ENCODE results near the gene ATXN1. TPM values are rescaled to one million over a fixed set of nuclear protein-coding genes. Genes with fewer than 3 reads are reported as not detected.

The ATXN1 gene
- total RNA-seq, 1 donor from 2014 or later = 6.1 TPM

DNA sequence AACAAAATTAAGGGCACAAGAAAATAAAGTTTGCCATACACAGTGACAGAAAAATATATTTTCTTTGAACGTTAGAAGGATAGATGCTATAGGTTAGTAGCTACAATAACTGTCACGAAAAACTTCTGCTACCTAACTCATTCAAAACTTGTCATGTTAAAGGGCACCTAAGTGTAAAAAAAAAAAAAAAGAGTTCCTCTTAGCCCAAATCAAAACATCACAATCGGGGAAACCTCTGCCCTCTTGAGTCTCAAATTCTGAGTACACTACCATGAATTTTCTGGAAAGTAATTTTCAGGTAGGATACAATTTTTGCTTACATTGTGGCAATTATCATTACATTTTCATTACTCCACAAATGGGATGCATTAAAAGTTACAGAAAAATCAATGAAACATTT is 5.7 kb downstream of the ATXN1 start:
- no peak overlapping the region for H3K4me3 ChIP-seq (ENCODE audit: low read depth, low read length)
- TF ChIP-seq, protein P1, sequence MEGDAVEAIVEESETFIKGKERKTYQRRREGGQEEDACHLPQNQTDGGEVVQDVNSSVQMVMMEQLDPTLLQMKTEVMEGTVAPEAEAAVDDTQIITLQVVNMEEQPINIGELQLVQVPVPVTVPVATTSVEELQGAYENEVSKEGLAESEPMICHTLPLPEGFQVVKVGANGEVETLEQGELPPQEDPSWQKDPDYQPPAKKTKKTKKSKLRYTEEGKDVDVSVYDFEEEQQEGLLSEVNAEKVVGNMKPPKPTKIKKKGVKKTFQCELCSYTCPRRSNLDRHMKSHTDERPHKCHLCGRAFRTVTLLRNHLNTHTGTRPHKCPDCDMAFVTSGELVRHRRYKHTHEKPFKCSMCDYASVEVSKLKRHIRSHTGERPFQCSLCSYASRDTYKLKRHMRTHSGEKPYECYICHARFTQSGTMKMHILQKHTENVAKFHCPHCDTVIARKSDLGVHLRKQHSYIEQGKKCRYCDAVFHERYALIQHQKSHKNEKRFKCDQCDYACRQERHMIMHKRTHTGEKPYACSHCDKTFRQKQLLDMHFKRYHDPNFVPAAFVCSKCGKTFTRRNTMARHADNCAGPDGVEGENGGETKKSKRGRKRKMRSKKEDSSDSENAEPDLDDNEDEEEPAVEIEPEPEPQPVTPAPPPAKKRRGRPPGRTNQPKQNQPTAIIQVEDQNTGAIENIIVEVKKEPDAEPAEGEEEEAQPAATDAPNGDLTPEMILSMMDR (conservative IDR thresholded peaks at IDR 0.05; ENCODE audit: low read depth, low read length) = no peak
- DNase-seq (ENCODE audit: low read depth) = no peak

GRCh38 chr6:16754876-16755275 is 6.4 kb downstream of the ATXN1 start:
- H3K4me3 ChIP-seq (ENCODE audit: low read depth, low read length) = no peak overlapping the region
- no peak for DNase-seq (ENCODE audit: low read depth)
- TF ChIP-seq, protein P1 (conservative IDR thresholded peaks at IDR 0.05; ENCODE audit: low read depth, low read length) = no peak

GRCh38 chr6:16754274-16754673 is 7.0 kb downstream of the ATXN1 start:
- H3K4me3 ChIP-seq (ENCODE audit: low read depth, low read length) = no peak overlapping the region
- DNase-seq (ENCODE audit: low read depth) = no peak
- TF ChIP-seq, protein P1 (conservative IDR thresholded peaks at IDR 0.05; ENCODE audit: low read depth, low read length) = no peak

DNA sequence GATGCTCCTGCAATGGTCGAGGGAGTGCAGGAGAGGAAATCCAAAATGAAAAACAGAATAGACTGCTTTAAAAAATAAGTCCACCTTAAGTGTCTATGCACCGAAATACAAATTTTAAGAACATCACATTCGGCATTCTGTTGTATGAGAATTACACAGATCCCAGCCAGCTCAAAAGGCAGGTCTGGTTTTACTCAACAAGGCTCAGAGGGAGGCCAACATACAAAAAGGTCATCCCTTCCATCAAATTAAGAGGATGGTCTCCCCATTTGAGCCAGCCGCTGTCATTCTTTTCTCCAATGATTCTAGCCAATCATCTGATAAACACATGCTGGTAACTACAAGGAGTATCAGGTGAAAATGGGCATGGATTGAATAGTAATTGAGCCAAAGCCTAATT is 7.9 kb downstream of the ATXN1 start:
- TF ChIP-seq, protein P1 (conservative IDR thresholded peaks at IDR 0.05; ENCODE audit: low read depth, low read length) = no peak

DNA sequence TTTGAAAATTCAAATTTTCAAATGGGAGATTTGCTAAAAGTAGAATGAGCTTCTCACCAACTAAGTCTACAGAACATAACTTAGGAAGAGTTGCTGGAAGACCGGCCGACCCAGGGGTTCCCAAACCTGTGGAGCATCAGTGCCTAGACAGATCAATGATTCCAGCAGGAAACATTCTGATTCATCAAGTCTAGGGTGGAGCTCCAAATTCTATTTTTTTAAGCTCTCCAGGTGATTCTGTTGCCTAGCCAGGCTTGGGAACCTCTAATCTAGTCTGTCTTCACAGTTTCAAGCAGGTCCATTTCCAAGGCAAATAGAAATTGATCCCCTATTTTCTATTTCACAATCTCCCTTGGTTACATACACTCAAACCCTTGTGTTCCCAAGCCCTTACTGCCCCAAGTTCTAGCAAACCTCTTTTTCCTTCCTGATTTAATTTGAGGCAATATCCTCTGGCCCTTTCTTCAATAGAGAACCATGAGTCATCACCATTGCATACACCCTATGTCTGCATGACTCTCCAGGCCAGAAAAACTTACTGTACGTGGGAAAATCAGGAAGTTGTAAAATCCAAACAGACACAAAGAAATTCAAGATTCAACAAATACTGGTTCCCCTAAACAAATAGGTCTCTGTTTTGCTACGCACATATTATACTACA is 8.9 kb downstream of the ATXN1 start:
- TF ChIP-seq, protein P1 (conservative IDR thresholded peaks at IDR 0.05; ENCODE audit: low read depth, low read length) = no peak
- no peak for DNase-seq (ENCODE audit: low read depth)
- no peak overlapping the region for H3K4me3 ChIP-seq (ENCODE audit: low read depth, low read length)

More for the DNA sequence above, 7.9 kb downstream of the ATXN1 start:
- DNase-seq (ENCODE audit: low read depth) = no peak
- H3K4me3 ChIP-seq (ENCODE audit: low read depth, low read length) = no peak overlapping the region

DNA sequence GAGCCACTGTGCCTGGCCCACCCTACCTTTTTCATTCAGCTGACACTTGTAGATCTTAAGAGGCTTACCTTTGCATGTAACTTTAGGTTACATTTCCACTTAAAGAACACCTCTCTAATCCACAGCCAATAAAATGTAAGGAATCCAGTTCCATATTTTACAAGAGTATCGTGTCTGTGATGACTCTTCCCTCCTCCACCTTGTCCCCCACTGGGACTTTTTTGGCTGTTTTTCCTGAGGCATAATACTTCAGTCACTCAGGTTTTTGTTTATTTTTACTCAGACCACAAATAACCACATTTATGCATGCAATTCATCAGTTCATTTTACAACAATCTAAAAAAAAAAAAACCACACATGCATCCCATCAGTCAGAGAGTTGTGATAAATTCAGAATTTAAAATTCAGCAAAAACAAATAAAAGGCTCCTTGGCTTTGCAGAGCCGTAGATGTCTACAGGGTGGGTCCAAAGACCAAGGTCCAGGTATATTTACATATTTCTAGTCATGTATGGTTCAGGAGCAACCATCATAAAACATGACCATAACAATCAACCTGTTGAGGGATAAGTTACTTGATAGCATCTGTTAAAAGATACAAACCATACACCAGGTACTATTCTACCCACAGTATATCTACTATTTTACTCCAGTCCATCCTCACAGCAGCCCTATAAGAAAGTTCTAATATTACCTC is 9.9 kb downstream of the ATXN1 start:
- TF ChIP-seq, protein P1 (conservative IDR thresholded peaks at IDR 0.05; ENCODE audit: low read depth, low read length) = no peak
- no peak overlapping the region for H3K4me3 ChIP-seq (ENCODE audit: low read depth, low read length)
- DNase-seq (ENCODE audit: low read depth) = no peak

Measured in epithelial cell of proximal tubule (primary cell).